Measurements from ENCODE around the gene MLC1.
A peak's percentile ranks its signal among the peaks of the same experiment; 100 is the strongest.

MLC1 gene

GRCh38 chr22:50115693-50116092, 30.5 kb upstream of the MLC1 start:
- TF ChIP-seq CTCF (IDR thresholded peaks at IDR 0.05; ENCODE audit: extremely low read depth, insufficient read depth, missing control alignments) = no peak
- in situ Hi-C loops (cut with MboI; ENCODE audit: low pct_unique_long_range_greater_than_20kb, low sequenced_read_pairs, unreplicated experiment) = no loop called here
- DNase-seq (ENCODE audit: low spot score) = no peak

- DNase-seq (ENCODE audit: low spot score) = no peak
- in situ Hi-C loops (cut with MboI; ENCODE audit: low pct_unique_long_range_greater_than_20kb, low sequenced_read_pairs, unreplicated experiment) = no loop called here
- no peak for TF ChIP-seq CTCF (IDR thresholded peaks at IDR 0.05; ENCODE audit: extremely low read depth, insufficient read depth, missing control alignments)
Measured at GRCh38 chr22:50114221-50115021, 29.2 kb upstream of the MLC1 start.

GRCh38 chr22:50112151-50113118, 27.2 kb upstream of the MLC1 start:
- no peak for TF ChIP-seq CTCF (IDR thresholded peaks at IDR 0.05; ENCODE audit: extremely low read depth, insufficient read depth, missing control alignments)
- in situ Hi-C loops (cut with MboI; ENCODE audit: low pct_unique_long_range_greater_than_20kb, low sequenced_read_pairs, unreplicated experiment) = no loop called here
- DNase-seq (ENCODE audit: low spot score) = no peak

GRCh38 chr22:50111056-50111455, 25.8 kb upstream of the MLC1 start:
- no peak for DNase-seq (ENCODE audit: low spot score)
- in situ Hi-C loops (cut with MboI; ENCODE audit: low pct_unique_long_range_greater_than_20kb, low sequenced_read_pairs, unreplicated experiment) = no loop called here
- TF ChIP-seq CTCF (IDR thresholded peaks at IDR 0.05; ENCODE audit: extremely low read depth, insufficient read depth, missing control alignments) = no peak

- in situ Hi-C loops (cut with MboI; ENCODE audit: low pct_unique_long_range_greater_than_20kb, low sequenced_read_pairs, unreplicated experiment) = no loop called here
- DNase-seq (ENCODE audit: low spot score) = no peak
- TF ChIP-seq CTCF (IDR thresholded peaks at IDR 0.05; ENCODE audit: extremely low read depth, insufficient read depth, missing control alignments) = no peak
Measured at GRCh38 chr22:50107529-50107928, 22.3 kb upstream of the MLC1 start.

- in situ Hi-C loops (cut with MboI; ENCODE audit: low pct_unique_long_range_greater_than_20kb, low sequenced_read_pairs, unreplicated experiment) = no loop called here
- no peak for TF ChIP-seq CTCF (IDR thresholded peaks at IDR 0.05; ENCODE audit: extremely low read depth, insufficient read depth, missing control alignments)
- peak; percentile 71 for DNase-seq (ENCODE audit: low spot score)
Measured at GRCh38 chr22:50105208-50106100, 20.2 kb upstream of the MLC1 start.
